GM12873 (cell line): ENCODE results near the gene NIN.

ENCODE experiments used
- CTCF ChIP-seq: IDR thresholded peaks from 2 replicates; pipeline ENCODE4 v1.5.1; 2012; ENCODE audit warnings: low read depth, mild to moderate bottlenecking, moderate library complexity, low read length, control low read depth; ENCODE audit not compliant: insufficient read depth; ENCODE audit errors: missing control alignments

NIN gene

DNA sequence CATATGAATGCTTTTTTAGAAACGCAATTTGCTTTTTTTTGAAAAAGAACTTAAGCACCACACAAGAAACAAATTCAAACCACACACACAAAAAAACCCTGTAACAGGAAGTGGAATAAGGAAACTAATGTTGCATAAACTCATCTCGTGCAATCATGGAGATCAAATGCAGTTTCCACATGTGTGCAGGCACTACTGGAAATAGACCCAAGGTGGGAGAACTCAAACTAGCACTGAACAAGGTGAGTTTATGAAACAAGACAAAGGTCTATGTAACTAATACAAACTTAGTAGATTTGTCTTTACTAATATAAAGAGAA is 17.5 kb downstream of the NIN start:
- no peak for TF ChIP-seq CTCF

DNA sequence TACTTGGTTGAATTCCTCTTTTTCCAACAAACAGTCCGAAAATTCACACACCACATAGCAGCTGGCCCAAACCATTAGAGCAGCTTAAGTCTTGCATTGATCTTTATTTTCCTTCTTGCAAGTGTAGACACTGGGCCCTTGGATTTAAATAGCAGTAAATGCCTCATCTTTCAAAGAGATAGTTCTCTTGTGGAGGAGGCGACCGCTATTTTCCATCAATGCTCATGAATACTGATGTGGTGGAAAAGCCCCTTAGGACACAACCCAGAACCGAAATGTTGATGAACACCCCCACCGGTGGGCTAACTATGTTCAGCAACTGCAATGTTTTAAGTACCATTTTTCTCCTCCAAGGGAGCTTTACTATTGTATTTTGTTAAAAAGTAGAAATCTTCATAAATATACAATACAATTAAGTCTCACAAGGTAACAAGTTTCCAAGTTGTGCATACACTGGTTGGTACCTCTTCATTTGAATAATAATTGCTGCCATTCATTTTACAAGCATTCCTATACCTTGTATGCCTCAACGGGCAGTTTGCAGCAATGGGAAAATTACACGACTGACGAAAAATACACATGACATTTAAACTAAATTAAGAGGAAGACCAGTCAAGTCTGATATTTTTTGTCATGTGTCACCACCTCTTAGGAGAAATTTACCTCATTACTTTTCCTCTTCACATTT is 18.0 kb downstream of the NIN start:
- TF ChIP-seq CTCF = no peak

DNA sequence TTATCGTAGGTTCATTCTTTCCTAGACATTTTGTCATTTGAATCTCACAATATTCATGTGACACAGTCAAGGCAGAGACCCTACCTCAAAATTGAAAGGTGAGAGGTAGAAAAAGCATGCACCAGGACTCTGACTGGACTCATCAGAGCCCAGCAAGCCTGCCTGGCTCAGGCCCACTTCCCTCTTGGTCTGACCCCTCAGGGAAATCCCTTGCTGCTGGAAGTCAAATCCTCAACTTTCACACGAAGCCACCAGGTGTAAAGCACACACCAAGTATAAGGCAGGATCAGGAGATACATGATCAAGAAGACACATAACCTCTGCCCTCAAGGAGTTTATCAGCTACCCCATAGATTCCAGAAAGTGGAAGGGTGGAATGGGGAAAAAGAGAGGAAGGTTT is 18.8 kb downstream of the NIN start:
- TF ChIP-seq CTCF = no peak

DNA sequence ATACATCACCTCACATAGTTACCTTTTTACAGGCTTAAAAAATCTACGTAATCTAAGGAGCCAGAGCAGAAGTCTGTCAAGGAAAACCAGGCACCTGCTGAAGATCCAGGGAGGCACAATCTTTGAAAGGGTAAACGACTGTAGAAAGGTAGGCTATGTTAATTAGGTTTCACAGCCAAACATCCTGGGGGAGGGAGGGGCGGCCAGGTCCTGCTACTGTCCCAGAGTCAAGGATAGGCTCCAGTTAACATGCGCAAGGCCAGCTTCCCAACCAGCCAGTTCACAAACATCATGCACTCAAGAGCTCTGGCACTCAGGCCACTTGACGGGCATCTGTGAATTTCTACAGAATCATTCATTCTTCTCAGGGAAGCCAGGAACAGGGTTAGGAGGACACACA is 22.9 kb downstream of the NIN start:
- no peak for TF ChIP-seq CTCF

DNA sequence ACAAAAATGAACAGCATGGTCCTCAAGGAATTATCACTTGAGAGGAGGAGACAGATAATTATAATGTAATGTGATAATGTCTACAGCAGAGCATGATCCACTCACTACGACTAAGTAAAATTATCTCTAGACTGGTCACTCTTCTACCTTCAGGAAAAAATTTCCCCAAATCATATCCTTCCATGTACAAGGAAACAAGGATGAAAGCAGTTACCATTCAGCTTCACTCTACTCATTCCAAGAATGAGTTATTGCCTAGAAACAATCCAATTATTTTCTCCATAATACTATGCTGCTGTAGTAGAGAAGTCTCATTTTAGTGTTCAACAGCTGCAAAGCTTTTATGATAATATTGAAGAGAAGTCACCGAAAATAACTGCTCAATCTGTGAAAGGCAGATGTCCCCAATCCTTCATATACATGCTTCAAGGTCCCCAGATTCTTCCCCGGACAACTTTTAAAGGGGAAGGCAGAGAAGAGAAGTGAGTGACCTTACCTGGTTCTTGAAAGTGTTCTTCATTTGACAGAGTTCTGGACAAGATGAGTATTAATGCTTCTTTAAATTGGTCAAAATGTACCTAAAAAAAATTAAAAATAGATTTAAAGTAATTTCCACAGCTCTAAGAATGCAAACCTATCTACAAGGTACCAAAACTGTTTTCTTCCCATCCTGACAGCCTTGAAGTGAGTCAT is 24.6 kb downstream of the NIN start:
- no peak for TF ChIP-seq CTCF

DNA sequence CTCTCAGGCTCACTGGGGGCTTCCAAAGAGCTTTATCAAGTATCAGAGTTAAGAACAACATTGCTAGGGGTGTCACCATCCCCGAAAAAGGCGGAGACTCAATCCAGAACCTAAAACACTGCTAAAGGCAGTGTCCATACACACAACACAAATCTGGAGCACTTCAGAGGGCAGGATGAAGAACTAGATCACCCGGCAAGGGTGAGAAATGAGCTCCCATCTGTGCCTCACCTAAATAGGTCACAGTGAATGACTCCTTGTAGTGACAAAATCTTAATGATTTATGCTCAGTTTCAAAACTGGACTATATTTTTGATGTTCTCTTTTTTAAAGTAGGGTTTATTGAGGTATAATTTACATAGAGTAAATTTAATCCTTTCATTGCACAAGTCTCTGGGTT is 25.6 kb downstream of the NIN start:
- no peak for TF ChIP-seq CTCF

- TF ChIP-seq CTCF = no peak
Observed at GRCh38 chr14:50804181-50804721, 26.7 kb downstream of the NIN start.
